D721Med (cell line): Measurements from ENCODE around the gene CFAP298.
A peak's percentile ranks its signal among the peaks of the same experiment; 100 is the strongest.
"Not testable (repeated sequence)": the region's sequence is repeated elsewhere in the genome, so short reads cannot be mapped to it uniquely, and the experiment has no call there.

Experiments
- DNase-seq: peaks from one replicate; pipeline ENCODE4 v3.0.0; 2011; ENCODE audit warnings: low spot score; ENCODE audit not compliant: insufficient read length
- FAIRE-seq: peaks from 2 replicates; lab custom pipeline; 2011; peaks lifted over from hg19 to GRCh38; lab: Jason Lieb, UNC
- TF ChIP-seq, protein P1 (sequence below): IDR thresholded peaks from 2 replicates; pipeline ENCODE4 v1.5.1; 2012; ENCODE audit warnings: mild to moderate bottlenecking, control low read depth; ENCODE audit not compliant: insufficient read depth; ENCODE audit errors: missing control alignments

Gene CFAP298, protein sequence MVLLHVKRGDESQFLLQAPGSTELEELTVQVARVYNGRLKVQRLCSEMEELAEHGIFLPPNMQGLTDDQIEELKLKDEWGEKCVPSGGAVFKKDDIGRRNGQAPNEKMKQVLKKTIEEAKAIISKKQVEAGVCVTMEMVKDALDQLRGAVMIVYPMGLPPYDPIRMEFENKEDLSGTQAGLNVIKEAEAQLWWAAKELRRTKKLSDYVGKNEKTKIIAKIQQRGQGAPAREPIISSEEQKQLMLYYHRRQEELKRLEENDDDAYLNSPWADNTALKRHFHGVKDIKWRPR

DNA sequence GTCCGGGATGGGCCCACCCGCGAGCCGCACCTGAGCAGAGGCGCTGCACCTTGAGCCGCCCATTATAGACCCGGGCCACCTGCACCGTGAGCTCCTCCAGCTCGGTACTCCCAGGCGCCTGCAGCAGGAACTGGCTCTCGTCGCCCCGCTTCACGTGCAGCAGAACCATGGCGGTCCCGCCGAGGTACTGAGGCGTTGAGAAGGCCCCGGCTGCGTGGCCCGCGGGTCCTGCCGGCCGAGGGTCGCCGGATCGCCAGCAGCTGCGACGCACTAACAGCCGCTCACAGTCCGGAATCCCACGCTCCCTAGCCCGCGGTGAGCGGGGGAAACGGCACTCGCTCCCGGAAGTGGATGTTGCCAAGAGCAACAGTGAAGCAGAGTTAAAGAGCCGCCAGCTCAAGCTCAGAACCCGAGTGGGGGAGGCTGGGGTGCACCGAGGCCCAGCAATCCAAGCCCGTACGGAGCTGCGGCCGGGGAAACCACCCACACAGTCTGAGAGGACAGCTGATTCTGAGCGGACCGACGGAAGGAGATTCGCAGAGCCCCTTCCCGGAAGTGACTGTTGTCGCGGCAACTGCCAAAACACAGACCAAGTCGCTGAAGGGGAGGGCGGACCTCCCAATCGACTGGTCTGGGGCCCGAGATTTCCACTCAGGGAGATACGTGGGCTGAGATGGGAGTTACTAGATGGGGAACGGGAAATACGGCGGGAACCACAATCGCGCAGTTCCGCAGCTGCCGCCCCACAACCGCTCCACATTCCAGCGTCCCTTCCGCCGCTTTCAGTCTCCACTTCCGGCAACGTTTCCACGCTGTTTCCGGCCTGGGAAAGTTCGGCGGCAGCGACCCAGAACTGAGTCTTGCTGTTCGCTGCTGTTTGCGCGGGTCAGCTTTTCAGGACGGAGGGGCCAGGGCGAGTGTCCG lies at the start of gene CFAP298:
Gene CFAP298 (minus strand): TSS at position 303 of the 924 bp plus-strand sequence. CDS start 134 bp downstream, at position 169.
- no peak for FAIRE-seq
- TF ChIP-seq, protein P1, sequence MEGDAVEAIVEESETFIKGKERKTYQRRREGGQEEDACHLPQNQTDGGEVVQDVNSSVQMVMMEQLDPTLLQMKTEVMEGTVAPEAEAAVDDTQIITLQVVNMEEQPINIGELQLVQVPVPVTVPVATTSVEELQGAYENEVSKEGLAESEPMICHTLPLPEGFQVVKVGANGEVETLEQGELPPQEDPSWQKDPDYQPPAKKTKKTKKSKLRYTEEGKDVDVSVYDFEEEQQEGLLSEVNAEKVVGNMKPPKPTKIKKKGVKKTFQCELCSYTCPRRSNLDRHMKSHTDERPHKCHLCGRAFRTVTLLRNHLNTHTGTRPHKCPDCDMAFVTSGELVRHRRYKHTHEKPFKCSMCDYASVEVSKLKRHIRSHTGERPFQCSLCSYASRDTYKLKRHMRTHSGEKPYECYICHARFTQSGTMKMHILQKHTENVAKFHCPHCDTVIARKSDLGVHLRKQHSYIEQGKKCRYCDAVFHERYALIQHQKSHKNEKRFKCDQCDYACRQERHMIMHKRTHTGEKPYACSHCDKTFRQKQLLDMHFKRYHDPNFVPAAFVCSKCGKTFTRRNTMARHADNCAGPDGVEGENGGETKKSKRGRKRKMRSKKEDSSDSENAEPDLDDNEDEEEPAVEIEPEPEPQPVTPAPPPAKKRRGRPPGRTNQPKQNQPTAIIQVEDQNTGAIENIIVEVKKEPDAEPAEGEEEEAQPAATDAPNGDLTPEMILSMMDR, result no peak

DNA sequence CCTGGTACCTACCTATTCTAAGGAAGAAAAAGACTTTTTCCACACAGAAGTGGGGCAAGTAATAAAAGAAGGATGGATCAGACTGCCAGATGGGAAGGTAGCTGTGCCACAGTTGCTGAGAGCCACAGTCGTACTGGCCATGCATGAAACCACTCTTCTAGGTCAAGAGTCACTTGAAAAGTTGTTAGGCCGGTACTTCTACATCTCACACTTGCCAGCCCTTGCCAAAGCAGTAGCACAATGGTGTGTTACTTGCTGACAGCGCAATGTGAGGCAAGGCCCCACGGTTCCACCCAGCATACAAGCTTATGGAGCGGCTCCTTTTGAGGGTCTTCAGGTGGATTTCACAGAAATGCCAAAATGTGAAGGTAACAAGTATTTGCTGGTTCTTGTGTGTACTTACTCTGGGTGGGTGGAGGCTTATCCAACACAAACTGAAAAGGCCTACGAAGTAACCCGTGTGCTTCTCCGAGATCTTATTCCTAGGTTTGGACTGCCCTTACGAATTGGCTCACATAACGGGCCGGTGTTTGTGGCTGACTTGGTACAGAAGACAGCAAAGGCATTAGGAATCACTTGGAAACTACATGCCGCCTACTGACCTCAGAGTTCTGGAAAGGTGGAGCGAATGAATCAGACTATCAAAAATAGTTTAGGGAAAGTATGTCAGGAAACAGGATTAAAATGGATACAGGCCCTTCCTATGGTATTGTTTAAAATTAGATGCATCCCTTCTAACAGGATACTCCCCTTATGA lies 49.0 kb upstream of the CFAP298 start:
- DNase-seq, FAIRE-seq: not testable (repeated sequence)

More for the DNA sequence above, at the start of gene CFAP298:
- peak; percentile 53 for DNase-seq

DNA sequence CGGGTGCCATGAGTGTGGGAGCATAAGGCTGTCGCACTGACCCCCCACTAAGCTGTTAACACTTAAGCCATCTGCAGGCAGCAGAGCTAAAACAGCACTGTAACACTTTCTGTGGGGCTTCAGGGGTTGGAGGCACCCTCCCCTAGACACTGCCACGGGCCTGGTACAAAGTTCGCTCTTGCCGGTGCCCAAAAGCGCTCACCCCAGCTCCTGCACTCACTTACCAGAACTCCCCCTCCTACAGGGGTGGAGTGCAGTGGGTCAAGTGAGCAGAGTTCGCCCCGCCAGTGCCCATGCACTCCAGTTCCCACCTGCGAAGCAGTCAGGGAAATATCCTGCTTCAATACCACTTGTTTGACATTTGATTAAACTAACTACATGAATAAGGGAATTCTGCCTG lies 46.3 kb upstream of the CFAP298 start:
- FAIRE-seq (no peak), DNase-seq (no peak)
- TF ChIP-seq, protein P1, result no peak

DNA sequence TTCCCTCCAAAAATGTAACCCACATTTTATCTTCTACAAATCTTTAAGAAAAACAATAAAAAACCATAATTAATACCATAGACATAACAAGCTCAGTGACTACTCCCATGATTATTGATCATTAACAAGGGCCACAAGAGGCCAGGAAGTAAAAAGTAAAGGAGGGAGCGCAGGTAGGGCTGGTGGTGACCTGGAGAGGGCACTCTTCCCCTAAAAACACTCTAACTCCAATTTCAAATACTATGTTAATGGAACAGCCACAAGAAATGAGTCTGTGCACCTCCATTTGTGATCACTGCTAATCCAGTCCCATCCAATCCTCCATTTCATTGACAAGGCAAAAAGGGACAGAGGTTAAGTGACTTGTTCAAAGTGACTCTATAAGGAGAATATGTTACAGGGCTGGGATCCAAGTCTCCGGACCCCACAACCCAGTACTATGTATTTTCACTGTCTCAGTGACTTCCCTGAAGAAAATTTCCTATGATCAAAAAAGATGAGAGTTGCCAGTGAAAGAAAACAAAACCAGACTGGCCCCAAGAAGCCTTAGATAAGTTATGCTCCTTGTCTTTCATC lies 41.2 kb upstream of the CFAP298 start:
- TF ChIP-seq, protein P1, result peak; percentile 63
- DNase-seq (no peak), FAIRE-seq (no peak)

DNA sequence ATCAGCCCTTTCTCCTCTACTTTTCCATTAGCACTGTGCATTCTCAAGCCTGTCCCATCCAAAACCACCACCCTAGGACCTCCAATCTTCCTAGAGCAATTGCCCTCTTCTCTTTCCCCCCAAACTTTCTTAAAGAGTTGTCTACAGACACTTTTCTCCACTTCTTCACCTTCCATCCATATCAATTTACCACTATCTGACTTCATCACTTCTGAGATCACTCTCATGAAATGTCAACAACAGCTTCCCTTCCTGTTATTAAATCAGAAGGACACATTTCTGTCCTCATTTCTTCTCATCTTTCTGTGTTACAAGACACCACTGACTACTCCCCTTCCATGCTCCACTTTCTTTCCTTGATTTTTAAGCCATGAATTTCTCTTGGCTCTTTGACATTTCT lies 36.0 kb upstream of the CFAP298 start:
- FAIRE-seq (no peak), DNase-seq (no peak)
- TF ChIP-seq, protein P1, result no peak

DNA sequence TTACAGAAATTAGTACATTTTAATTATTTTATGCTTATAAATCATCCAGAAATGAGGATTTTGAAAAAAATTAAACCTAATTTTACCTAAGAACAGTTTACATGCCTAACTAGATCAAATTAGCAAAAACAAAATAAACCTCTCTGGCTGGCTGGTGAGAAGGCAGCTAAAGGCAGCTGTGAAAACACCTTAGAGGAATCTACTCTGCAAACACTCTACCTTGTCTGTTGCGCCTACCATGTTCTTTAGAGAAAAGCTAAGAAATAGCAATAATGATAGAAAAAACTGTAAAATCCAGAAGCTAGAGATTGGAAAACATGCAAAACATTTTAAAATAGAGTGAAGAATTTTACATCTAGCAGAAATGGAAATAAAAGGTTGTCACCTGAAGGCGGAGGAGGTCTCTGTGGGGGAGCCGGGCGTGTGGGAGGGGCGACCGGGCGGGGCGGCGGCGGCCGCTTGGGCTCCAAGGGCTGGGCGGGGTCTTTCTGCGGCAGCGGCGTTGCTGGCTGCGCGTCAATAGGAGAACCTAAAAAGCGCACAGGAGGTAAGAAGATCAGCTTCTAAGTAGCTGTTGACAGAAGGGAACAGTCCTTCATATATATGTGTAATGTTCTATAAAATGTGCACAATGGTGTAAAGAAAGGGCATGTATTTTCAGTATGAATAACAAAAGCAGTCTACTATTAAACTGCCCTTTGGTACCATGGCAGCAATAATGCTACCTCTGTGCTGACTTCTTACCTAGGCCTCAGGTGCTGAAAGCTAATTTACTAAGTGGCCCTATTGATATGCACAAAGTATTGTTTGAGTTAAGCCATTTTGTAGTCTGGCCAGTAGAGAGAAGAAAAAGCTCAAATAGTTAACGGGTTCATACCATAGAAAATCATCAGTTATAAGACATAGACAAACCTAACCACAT lies 33.3 kb upstream of the CFAP298 start:
- FAIRE-seq (no peak), DNase-seq (no peak)
- TF ChIP-seq, protein P1, result no peak
